HG02759 (cell line): Measurements from ENCODE around the gene DDN.

Experiments used
- ATAC-seq: cut with Tn5 transposase; IDR thresholded peaks from one replicate; pipeline ENCODE4 v1.9.1; 2021; ENCODE audit warnings: mild to moderate bottlenecking, moderate library complexity; ENCODE audit not compliant: unreplicated experiment

DDN gene

GRCh38 chr12:49015196-49015595, 16.0 kb upstream of the DDN start:
- ATAC-seq = no peak

- no peak for ATAC-seq
These were observed 15.4 kb upstream of the DDN start for GRCh38 chr12:49014547-49014946.

- no peak for ATAC-seq
These were observed 14.3 kb upstream of the DDN start for GRCh38 chr12:49013428-49013827.

- no peak for ATAC-seq
These were observed 13.6 kb upstream of the DDN start for GRCh38 chr12:49012739-49013138.

- no peak for ATAC-seq
These were observed 11.0 kb upstream of the DDN start for GRCh38 chr12:49010092-49010668.

- no peak for ATAC-seq
These were observed 9.8 kb upstream of the DDN start for GRCh38 chr12:49008943-49009342.

GRCh38 chr12:49000346-49000745, 1.2 kb upstream of the DDN start:
- no peak for ATAC-seq

- no peak for ATAC-seq
These were observed 450 bp downstream of the DDN start for GRCh38 chr12:48998497-48999353.

- ATAC-seq = no peak
These were observed 1.3 kb downstream of the DDN start for GRCh38 chr12:48997719-48998496.

- ATAC-seq = no peak
These were observed 2.1 kb downstream of the DDN start for GRCh38 chr12:48996794-48997718.

- no peak for ATAC-seq
These were observed 3.9 kb downstream of the DDN start for GRCh38 chr12:48995086-48995879.

- no peak for ATAC-seq
These were observed 4.7 kb downstream of the DDN start for GRCh38 chr12:48994224-48995085.

GRCh38 chr12:48993787-48994186, 5.4 kb downstream of the DDN start:
- no peak for ATAC-seq

GRCh38 chr12:48991247-48992050, 7.7 kb downstream of the DDN start:
- no peak for ATAC-seq

GRCh38 chr12:48990552-48990951, 8.6 kb downstream of the DDN start:
- ATAC-seq = no peak

- ATAC-seq = no peak
These were observed 11.0 kb downstream of the DDN start for GRCh38 chr12:48988030-48988649.

GRCh38 chr12:48986720-48987291, 12.4 kb downstream of the DDN start:
- no peak for ATAC-seq
